Bone marrow (tissue), 2 donors: ENCODE results near the gene RAD9A.

Experiments
- DNase-seq, 2 donors: peaks; one replicate each; lab custom pipeline; 2025; lab: John Stamatoyannopoulos, UW

Gene RAD9A

GRCh38 chr11:67374571-67375281 is 17.1 kb upstream of the RAD9A start:
- DNase-seq: no peak

- DNase-seq: no peak
Measured at GRCh38 chr11:67375320-67376055, 16.3 kb upstream of the RAD9A start.

- no peak for DNase-seq
Measured at GRCh38 chr11:67376063-67376820, 15.5 kb upstream of the RAD9A start.

GRCh38 chr11:67376873-67377808 is 14.6 kb upstream of the RAD9A start:
- no peak for DNase-seq

GRCh38 chr11:67378544-67378943 is 13.2 kb upstream of the RAD9A start:
- DNase-seq: no peak

- no peak for DNase-seq
Measured at GRCh38 chr11:67379061-67380058, 12.4 kb upstream of the RAD9A start.

- peak in 1 of 2 donors; percentile 46 for DNase-seq
Measured at GRCh38 chr11:67381244-67381972, 10.4 kb upstream of the RAD9A start.

GRCh38 chr11:67382276-67383136 is 9.3 kb upstream of the RAD9A start:
- peak; percentile 45 to 79 for DNase-seq

- peak in 1 of 2 donors; percentile 54 for DNase-seq
Measured at GRCh38 chr11:67384851-67385366, 6.9 kb upstream of the RAD9A start.

GRCh38 chr11:67387069-67387468 is 4.7 kb upstream of the RAD9A start:
- no peak for DNase-seq

- no peak for DNase-seq
Measured at GRCh38 chr11:67387518-67387917, 4.3 kb upstream of the RAD9A start.

GRCh38 chr11:67389477-67389876 is 2.3 kb upstream of the RAD9A start:
- peak in 1 of 2 donors; percentile 24 for DNase-seq

- DNase-seq: no peak
Measured at GRCh38 chr11:67390947-67391303, 861 bp upstream of the RAD9A start.

GRCh38 chr11:67392183-67392715 is 463 bp downstream of the RAD9A start:
- DNase-seq: no peak

GRCh38 chr11:67393437-67393836 is 1.7 kb downstream of the RAD9A start:
- DNase-seq: no peak

- no peak for DNase-seq
Measured at GRCh38 chr11:67393990-67394389, 2.2 kb downstream of the RAD9A start.

- DNase-seq: no peak
Measured at GRCh38 chr11:67395555-67396258, 3.9 kb downstream of the RAD9A start.

- DNase-seq: no peak
Measured at GRCh38 chr11:67396259-67396581, 4.4 kb downstream of the RAD9A start.
